COR-L47 (cell line): ENCODE results near the gene CYP2A6.
"Not testable (repeated sequence)": the region's sequence is repeated elsewhere in the genome, so short reads cannot be mapped to it uniquely, and the experiment has no call there.

Source experiments
- DNase-seq: peaks from one replicate; lab custom pipeline; 2025; lab: John Stamatoyannopoulos, UW

Gene CYP2A6

GRCh38 chr19:40818480-40819399, 31.5 kb downstream of the CYP2A6 start:
- DNase-seq, result peak; percentile 71

- no peak for DNase-seq
These were observed 35.0 kb downstream of the CYP2A6 start for GRCh38 chr19:40815223-40815622.

- DNase-seq, result no peak
These were observed 37.1 kb downstream of the CYP2A6 start for GRCh38 chr19:40813182-40813581.

GRCh38 chr19:40812571-40812970, 37.7 kb downstream of the CYP2A6 start:
- DNase-seq, result not testable (repeated sequence)

- no peak for DNase-seq
These were observed 38.5 kb downstream of the CYP2A6 start for GRCh38 chr19:40811478-40812341.

DNA sequence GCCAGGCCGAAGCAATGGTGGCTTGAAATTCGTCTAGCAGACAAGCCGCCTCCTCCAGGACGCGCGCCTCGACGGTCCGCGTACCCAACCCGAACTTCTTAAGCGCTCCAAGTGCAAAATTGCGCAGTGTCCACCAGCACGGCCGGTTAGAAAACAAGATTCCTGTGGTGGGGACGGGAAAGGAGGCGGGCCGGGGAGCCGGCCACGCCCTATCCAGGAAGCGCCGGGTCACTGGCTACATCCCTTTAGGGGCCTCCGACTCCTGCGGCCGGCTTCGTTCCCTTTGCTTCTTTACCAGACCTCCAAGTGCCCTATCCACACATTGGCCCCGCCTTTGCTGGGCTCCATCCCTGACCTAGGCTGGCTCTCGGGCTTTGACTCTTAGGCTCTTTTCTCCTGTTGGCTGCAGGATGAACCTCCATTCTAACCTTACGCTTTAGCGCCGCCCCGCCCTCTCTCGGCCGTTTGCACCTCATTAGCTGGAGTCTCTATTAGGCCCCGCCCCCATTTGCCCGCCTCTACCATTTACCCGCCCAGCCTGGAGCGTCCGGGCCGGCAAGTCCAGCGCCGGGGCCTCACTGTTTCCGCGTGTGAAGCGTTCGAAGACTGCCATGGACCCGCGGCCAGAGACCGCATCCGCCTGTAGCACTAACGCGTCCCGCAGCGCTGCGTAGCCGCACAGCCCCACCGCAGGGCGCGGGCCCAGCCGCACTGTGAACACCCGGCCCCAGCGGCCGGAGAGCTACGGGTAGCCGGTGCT, 39.4 kb downstream of the CYP2A6 start:
- DNase-seq, result not testable (repeated sequence)

DNA sequence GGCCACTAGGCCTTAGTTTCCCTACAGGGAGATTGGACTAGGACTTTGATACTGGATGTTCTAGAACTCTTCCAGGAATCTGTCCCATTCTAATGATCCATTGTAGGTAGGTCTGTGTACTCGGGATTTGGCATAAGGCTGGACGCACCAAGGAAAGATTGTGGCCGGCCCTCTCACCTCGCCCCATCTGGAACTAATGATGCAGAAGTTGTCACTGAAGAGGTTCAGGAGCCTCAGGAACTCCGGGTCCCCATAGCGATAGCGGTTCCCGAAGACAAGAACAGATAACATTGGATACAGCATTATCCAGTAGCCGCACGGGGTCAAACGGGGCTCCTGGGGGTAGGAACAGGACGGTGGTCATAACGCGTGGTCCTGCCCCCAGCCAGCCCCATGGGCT, 40.1 kb downstream of the CYP2A6 start:
- DNase-seq, result no peak

GRCh38 chr19:40809358-40810086, 40.7 kb downstream of the CYP2A6 start:
- no peak for DNase-seq

DNA sequence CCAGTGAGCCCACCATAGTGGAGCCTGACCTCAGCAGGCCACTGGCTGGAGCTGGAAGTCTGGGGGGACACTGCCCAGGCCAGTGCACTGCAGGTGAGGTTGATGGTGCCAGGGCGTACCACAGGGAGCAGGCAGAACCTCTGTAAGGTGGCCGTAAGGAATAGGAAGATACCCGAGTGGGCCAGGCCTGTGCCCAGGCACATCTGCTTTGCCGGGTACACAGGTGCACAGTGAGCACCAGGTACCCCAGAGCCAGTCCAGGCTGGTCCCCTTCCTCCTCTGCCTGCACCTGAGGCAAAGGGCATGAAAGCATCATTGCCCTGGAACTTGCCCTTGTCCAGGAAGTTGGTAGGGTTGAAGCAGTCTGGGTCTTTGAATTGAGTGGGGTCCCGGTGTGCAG, 41.8 kb downstream of the CYP2A6 start:
- DNase-seq, result no peak

DNA sequence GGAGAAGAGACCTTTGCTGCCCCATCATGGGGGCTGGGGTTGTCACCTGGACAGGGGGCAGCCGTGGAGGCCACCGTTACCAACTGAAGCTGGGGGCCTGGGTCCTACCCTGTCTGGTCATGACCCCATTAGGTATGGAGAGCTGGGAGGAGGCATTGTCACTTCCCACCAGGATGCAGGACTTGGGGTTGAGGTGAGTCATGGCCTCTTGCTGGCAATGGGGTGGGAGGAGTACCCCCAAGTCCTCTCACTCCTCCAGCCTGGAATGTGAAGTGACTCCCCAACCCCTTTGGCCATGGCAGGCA, 42.3 kb downstream of the CYP2A6 start:
- DNase-seq, result no peak

DNA sequence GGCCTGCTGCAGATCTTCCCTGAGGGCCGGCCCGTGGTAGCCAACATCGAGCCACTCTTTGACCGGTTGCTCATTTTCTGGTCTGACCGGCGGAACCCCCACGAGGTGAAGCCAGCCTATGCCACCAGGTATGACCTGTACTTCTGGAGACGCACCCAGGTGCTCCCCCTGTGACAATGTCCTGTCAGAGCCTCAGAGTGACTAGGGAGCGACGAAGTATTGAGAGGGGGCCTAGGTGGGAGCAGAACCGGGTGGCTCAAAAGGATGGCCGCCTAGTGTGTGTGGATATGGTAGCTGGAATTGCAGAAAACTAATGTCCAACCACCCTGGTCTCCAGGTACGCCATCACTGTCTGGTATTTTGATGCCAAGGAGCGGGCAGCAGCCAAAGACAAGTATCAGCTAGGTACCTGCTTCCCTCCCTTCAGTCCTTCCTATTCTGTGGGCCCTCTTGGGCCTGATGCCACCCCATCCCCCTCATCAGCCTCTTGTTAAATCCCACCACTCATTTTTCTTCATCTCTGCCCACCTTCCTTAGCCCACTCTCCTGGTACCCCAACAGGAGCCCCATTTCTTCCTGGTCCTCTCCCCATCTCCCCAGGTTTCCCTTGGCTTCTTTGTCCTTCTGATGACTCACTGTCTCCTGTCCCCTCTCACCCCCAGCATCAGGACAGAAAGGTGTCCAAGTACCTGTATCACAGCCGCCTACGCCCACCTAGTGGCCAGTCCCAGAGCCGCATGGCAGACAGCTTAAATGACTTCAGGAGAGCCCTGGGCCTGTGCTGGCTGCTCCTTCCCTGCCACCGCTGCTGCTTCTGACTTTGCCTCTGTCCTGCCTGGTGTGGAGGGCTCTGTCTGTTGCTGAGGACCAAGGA, 42.9 kb downstream of the CYP2A6 start:
- no peak for DNase-seq

DNA sequence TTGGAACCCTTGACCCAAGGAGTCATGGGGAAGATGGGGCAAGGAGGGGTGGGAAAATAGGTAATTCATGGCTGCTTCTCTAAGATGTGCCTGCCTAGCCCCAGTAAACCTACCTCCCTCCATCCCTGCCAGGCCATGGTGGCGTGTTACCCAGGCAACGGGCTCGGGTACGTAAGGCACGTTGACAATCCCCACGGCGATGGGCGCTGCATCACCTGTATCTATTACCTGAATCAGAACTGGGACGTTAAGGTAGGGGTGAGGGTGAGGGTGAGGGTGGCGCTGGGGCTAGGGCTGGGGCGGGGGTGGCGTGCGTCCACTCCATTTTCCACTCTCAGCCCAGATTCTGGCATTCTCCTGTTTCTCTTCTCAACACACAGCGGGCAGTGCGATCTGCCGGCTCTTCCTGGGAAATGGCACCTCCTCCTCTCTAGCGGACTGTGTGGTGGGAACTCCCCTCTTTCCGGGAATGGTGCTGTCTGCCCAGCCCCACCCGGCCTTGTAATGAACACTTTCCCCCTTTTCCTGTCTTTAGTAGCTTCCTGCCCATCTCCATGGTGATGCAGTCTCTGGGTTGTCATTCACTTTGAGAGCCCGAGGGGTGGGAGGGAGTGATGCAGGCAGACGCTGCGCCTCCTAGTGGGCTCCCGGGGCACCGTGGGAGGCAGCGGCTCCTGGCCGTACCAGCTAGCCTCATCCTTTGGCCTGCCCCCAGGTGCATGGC, 43.7 kb downstream of the CYP2A6 start:
- no peak for DNase-seq

DNA sequence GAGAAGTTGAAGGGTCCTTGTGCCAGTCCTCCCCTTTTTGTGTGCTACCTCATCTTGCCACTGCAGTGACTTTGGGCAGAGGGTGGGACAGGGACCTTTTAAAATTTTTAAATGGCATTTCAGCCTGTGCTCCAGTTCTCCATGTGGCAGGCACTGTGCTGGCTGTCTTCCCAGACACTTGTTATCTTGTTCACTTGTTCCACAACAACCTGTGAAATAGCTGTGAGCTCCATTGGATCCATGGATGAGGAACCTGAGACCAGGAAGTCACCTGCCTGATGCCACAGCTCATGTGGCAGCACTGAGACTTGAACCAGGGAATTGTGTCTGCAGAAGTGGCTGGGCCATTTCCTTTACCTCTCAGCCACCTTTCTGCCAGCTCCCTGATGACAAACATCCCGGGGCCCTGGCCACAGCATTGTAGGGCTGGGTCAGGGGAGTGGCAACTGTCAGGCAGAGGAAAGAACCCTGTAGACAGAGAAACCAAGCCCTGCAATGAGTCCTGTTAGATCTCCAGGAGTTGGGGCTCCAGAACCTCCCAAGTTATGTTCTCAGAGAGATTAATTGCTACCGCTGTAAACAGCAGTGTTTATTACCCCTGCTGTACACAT, 44.9 kb downstream of the CYP2A6 start:
- DNase-seq, result no peak

DNA sequence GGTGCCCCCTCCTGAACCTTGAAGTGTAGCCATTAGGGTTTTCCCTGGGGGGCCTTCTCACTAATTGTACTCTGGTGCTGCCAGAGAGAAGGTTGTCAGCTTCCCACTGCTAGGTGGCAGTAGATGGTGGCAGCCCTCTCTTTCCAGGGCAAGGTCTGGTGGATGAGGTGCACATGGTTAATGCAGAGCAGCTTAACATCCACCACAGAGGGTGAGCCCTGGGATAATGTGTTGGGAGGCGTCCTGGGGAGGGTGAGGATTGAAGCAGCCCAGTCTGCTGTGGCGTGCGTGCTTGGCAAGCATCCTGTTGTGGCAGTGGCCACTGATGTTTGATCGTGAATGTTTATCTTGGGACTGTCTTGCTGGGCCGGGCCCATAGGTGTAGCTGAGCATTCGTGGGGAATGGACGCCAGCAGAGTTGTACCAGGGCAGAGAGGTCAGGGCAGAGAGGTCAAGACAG, 45.4 kb downstream of the CYP2A6 start:
- no peak for DNase-seq

- no peak for DNase-seq
These were observed 46.1 kb downstream of the CYP2A6 start for GRCh38 chr19:40803857-40804782.

- DNase-seq, result no peak
These were observed 46.9 kb downstream of the CYP2A6 start for GRCh38 chr19:40803170-40803856.

GRCh38 chr19:40802300-40803169, 47.7 kb downstream of the CYP2A6 start:
- DNase-seq, result no peak
